Mesendoderm (in vitro differentiated cells): Measurements from ENCODE around the gene FAT1.

Experiments used
- DNase-seq: peaks from one replicate; pipeline ENCODE4 v3.0.0; 2013
- H2AK5ac ChIP-seq: 2 replicates; pipeline ENCODE4 v1.6.1; 2013; ENCODE audit warnings: low read length, inconsistent platforms
- H2BK120ac ChIP-seq: 2 replicates; pipeline ENCODE4 v1.6.1; 2013; ENCODE audit warnings: low read depth, mild to moderate bottlenecking, low read length, moderate library complexity, mixed read lengths
- H2BK15ac ChIP-seq: replicated peaks from 2 replicates; pipeline ENCODE4 v1.6.1; 2013; ENCODE audit warnings: low read depth, mild to moderate bottlenecking, moderate library complexity
- H2BK5ac ChIP-seq: 2 replicates; pipeline ENCODE4 v1.6.1; 2013; ENCODE audit warnings: low read length, inconsistent platforms
- H3K18ac ChIP-seq: 2 replicates; pipeline ENCODE4 v1.6.1; 2013; ENCODE audit warnings: mild to moderate bottlenecking, low read length, mixed read lengths
- H3K23ac ChIP-seq: one replicate; pipeline ENCODE4 v1.6.1; 2013; ENCODE audit warnings: low read length
- H3K27ac ChIP-seq: 2 replicates; pipeline ENCODE4 v1.5.1; 2013; ENCODE audit warnings: low read depth, mild to moderate bottlenecking, inconsistent platforms, low read length, moderate library complexity
- H3K27me3 ChIP-seq: 2 replicates; pipeline ENCODE4 v1.6.1; 2013; ENCODE audit warnings: low read length, control low read depth, mild to moderate bottlenecking, inconsistent platforms; ENCODE audit not compliant: insufficient read depth, poor library complexity
- H3K36me3 ChIP-seq: 2 replicates; pipeline ENCODE4 v1.6.1; 2013; ENCODE audit warnings: low read length, inconsistent platforms; ENCODE audit not compliant: control insufficient read depth, insufficient read depth
- H3K4ac ChIP-seq: one replicate; pipeline ENCODE4 v1.6.1; 2013; ENCODE audit warnings: low read depth, mild to moderate bottlenecking, low read length, moderate library complexity
- H3K4me1 ChIP-seq: 2 replicates; pipeline ENCODE4 v1.6.1; 2013; ENCODE audit warnings: low read depth, low read length, inconsistent platforms; ENCODE audit not compliant: control insufficient read depth
- H3K4me2 ChIP-seq: 2 replicates; pipeline ENCODE4 v1.6.1; 2013; ENCODE audit warnings: low read length
- H3K4me3 ChIP-seq: 2 replicates; pipeline ENCODE4 v1.5.1; 2013; ENCODE audit warnings: mild to moderate bottlenecking, low read length
- H3K56ac ChIP-seq: one replicate; pipeline ENCODE4 v1.6.1; 2013; ENCODE audit warnings: low read length
- H3K79me1 ChIP-seq: 2 replicates; pipeline ENCODE4 v1.6.1; 2013; ENCODE audit warnings: low read length, inconsistent platforms
- H3K79me2 ChIP-seq: 2 replicates; pipeline ENCODE4 v1.6.1; 2013; ENCODE audit warnings: mild to moderate bottlenecking, low read length; ENCODE audit not compliant: control insufficient read depth, insufficient read depth
- H3K9ac ChIP-seq: 2 replicates; pipeline ENCODE4 v1.6.1; 2013; ENCODE audit warnings: low read length, inconsistent platforms
- H4K5ac ChIP-seq: one replicate; pipeline ENCODE4 v1.6.1; 2013; ENCODE audit warnings: low read length
- H4K8ac ChIP-seq: one replicate; pipeline ENCODE4 v1.6.1; 2013; ENCODE audit warnings: low read depth, mild to moderate bottlenecking, control low read depth, low read length, moderate library complexity
- WGBS: extraction: QIAGEN DNeasy Blood & Tissue Kit; methylation state at CpG from one replicate; pipeline ENCODE4 v1.1.7; 2013; ENCODE audit warnings: low lambda C conversion rate, missing lambda C conversion rate; ENCODE audit not compliant: insufficient coverage; ENCODE audit errors: extremely low coverage; 5-methylcytosine and 5-hydroxymethylcytosine counted together

FAT1 gene

GRCh38 chr4:186651181-186651603 is 72.5 kb downstream of the FAT1 start:
- H3K27me3 ChIP-seq = no peaks in the 10 kb centered on the region
- no peak overlapping the region for H3K9ac ChIP-seq
- no peak overlapping the region for H2AK5ac ChIP-seq
- no peak for DNase-seq
- H2BK5ac ChIP-seq = no peak overlapping the region
- H3K56ac ChIP-seq = no peak overlapping the region
- peaks cover 3% of the 10 kb centered on the region for H3K4me1 ChIP-seq
- no peak overlapping the region for H3K23ac ChIP-seq
- H3K36me3 ChIP-seq = no peaks in the 10 kb centered on the region
- H4K5ac ChIP-seq = no peak overlapping the region
- no peak overlapping the region for H4K8ac ChIP-seq
- H3K79me2 ChIP-seq = peaks cover 1% of the 10 kb centered on the region
- no peak overlapping the region for H3K4me3 ChIP-seq
- H3K4ac ChIP-seq = no peak overlapping the region
- no CpG with 5 or more reads among the region's 5 CpGs for WGBS
- H3K4me2 ChIP-seq = no peak overlapping the region
- no peak overlapping the region for H2BK15ac ChIP-seq
- no peak overlapping the region for H3K18ac ChIP-seq
- peaks cover 4% of the 10 kb centered on the region for H3K79me1 ChIP-seq
- H2BK120ac ChIP-seq = no peak overlapping the region
- H3K27ac ChIP-seq = no peak overlapping the region

GRCh38 chr4:186650401-186651180 is 73.1 kb downstream of the FAT1 start:
- Histone ChIP-seq H4K5ac (no peak overlapping the region), H2BK5ac (no peak overlapping the region), H3K4me2 (no peak overlapping the region), H3K4me3 (no peak overlapping the region), H4K8ac (no peak overlapping the region), H3K56ac (no peak overlapping the region), H2BK120ac (no peak overlapping the region), H3K27ac (no peak overlapping the region), H3K23ac (no peak overlapping the region), H3K36me3 (no peaks in the 10 kb centered on the region), H3K4ac (no peak overlapping the region), H3K4me1 (peaks cover 3% of the 10 kb centered on the region), H3K79me2 (peaks cover 1% of the 10 kb centered on the region), H3K18ac (no peak overlapping the region), H2BK15ac (no peak overlapping the region), H3K79me1 (peaks cover 4% of the 10 kb centered on the region), H3K27me3 (no peaks in the 10 kb centered on the region), H3K9ac (no peak overlapping the region), H2AK5ac (no peak overlapping the region)
- WGBS = no CpG with 5 or more reads among the region's 3 CpGs
- no peak for DNase-seq

DNA sequence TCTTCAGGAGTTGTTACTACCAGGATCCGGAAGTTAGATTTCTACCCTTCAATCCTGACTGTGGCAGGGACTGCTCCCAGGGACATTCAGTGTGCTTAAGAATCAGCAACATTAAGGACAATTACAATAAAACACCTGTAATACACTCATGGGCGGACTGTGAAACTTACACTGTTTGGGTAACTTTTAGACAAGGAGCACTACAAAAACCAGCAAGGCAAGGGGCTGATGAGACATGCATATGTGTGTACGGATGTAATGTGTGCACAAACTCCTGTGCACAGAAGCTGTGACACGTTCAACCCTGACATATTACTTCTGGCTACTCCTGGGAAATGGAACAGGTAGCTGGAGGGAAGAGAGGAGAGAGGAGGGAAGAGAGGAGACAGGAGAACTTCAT is 75.8 kb downstream of the FAT1 start:
- Histone ChIP-seq H3K79me2 (peaks cover 1% of the 10 kb centered on the region), H3K4me2 (no peak overlapping the region), H3K23ac (no peak overlapping the region), H2BK120ac (no peak overlapping the region), H3K9ac (no peak overlapping the region), H3K18ac (no peak overlapping the region), H3K27me3 (no peaks in the 10 kb centered on the region), H3K4ac (no peak overlapping the region), H4K5ac (no peak overlapping the region), H2BK5ac (no peak overlapping the region), H2AK5ac (no peak overlapping the region), H3K79me1 (peaks cover 4% of the 10 kb centered on the region), H3K4me3 (no peak overlapping the region), H3K56ac (no peak overlapping the region), H3K27ac (no peak overlapping the region), H3K36me3 (no peaks in the 10 kb centered on the region), H2BK15ac (no peak overlapping the region), H4K8ac (no peak overlapping the region), H3K4me1 (no peaks in the 10 kb centered on the region)
- no CpG with 5 or more reads among the region's 4 CpGs for WGBS
- DNase-seq = no peak

GRCh38 chr4:186644737-186645261 is 78.9 kb downstream of the FAT1 start:
- no peaks in the 10 kb centered on the region for H3K27me3 ChIP-seq
- no peak overlapping the region for H3K4me3 ChIP-seq
- H3K4me2 ChIP-seq = no peak overlapping the region
- no peaks in the 10 kb centered on the region for H3K4me1 ChIP-seq
- no peak overlapping the region for H3K18ac ChIP-seq
- no peak overlapping the region for H3K56ac ChIP-seq
- no peak overlapping the region for H4K8ac ChIP-seq
- H3K79me2 ChIP-seq = no peaks in the 10 kb centered on the region
- H3K79me1 ChIP-seq = no peaks in the 10 kb centered on the region
- H3K23ac ChIP-seq = no peak overlapping the region
- H4K5ac ChIP-seq = no peak overlapping the region
- no peak overlapping the region for H2BK120ac ChIP-seq
- no peak overlapping the region for H2BK5ac ChIP-seq
- H3K27ac ChIP-seq = no peak overlapping the region
- no peak for DNase-seq
- no peak overlapping the region for H3K4ac ChIP-seq
- H2BK15ac ChIP-seq = no peak overlapping the region
- H3K36me3 ChIP-seq = no peaks in the 10 kb centered on the region
- no peak overlapping the region for H2AK5ac ChIP-seq
- no peak overlapping the region for H3K9ac ChIP-seq
- no CpG with 5 or more reads among the region's 9 CpGs for WGBS

DNA sequence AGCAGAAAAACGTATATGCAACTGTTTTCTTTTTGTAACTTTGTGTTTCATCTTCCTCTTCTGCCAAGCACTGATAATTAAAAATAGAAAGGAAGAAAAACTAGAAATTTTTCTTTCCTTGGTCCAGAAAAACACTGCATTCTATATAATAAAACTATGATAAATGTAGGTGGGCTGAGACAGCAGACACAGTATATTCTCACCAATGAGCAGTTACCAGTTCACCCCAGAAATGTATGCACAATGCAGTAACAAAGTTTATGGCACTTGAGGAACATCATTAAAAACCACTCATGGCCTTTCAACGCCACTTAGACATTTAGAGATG is 79.4 kb downstream of the FAT1 start:
- H3K27ac ChIP-seq = no peak overlapping the region
- H3K4me2 ChIP-seq = no peak overlapping the region
- H4K8ac ChIP-seq = no peak overlapping the region
- H3K9ac ChIP-seq = no peak overlapping the region
- no peak overlapping the region for H3K56ac ChIP-seq
- no peak for DNase-seq
- no peaks in the 10 kb centered on the region for H3K27me3 ChIP-seq
- H3K23ac ChIP-seq = no peak overlapping the region
- no peak overlapping the region for H2BK5ac ChIP-seq
- no peak overlapping the region for H4K5ac ChIP-seq
- no peak overlapping the region for H3K18ac ChIP-seq
- no peak overlapping the region for H2AK5ac ChIP-seq
- H3K4me1 ChIP-seq = no peaks in the 10 kb centered on the region
- H2BK120ac ChIP-seq = no peak overlapping the region
- H3K36me3 ChIP-seq = no peaks in the 10 kb centered on the region
- H3K79me1 ChIP-seq = no peaks in the 10 kb centered on the region
- no peak overlapping the region for H3K4me3 ChIP-seq
- H2BK15ac ChIP-seq = no peak overlapping the region
- WGBS = no CpG with 5 or more reads among the region's 2 CpGs
- H3K79me2 ChIP-seq = no peaks in the 10 kb centered on the region
- no peak overlapping the region for H3K4ac ChIP-seq
